GM10248 (cell line): ENCODE measurements around the gene KIF1A.
"Not testable (repeated sequence)": the region's sequence is repeated elsewhere in the genome, so short reads cannot be mapped to it uniquely, and the experiment has no call there.

ENCODE experiments used
- CTCF ChIA-PET: fragments of 300-600 bp; sonication (Branson Sonifier 250); formaldehyde crosslinking; extraction: SDS; loops from one replicate; lab custom pipeline; 2021; ENCODE audit warnings: antibody characterized with exemption; lab: Yijun Ruan, JAX
- POLR2A ChIA-PET: fragments of 350-650 bp; sonication (Branson Sonifier 250); formaldehyde crosslinking; extraction: SDS; loops from one replicate; lab custom pipeline; 2020; ENCODE audit warnings: antibody characterized with exemption; lab: Yijun Ruan, JAX
- DNase-seq: peaks from one replicate; pipeline ENCODE4 v3.0.0; 2012; ENCODE audit errors: extremely low spot score
- CTCF ChIP-seq: IDR thresholded peaks from 2 replicates; pipeline ENCODE4 v1.5.1; 2012; ENCODE audit warnings: mild to moderate bottlenecking, low read depth; ENCODE audit errors: extremely low read depth, missing control alignments, control extremely low read depth

KIF1A gene

GRCh38 chr2:240846873-240847595 lies 27.0 kb upstream of the KIF1A start:
- DNase-seq, result no peak
- ChIA-PET CTCF (no interaction called here), POLR2A (no interaction called here)
- no peak for TF ChIP-seq CTCF

GRCh38 chr2:240846309-240846708 lies 26.3 kb upstream of the KIF1A start:
- CTCF ChIA-PET, POLR2A ChIA-PET, DNase-seq: not testable (repeated sequence)

GRCh38 chr2:240840435-240841060 lies 20.5 kb upstream of the KIF1A start:
- POLR2A ChIA-PET, result no interaction called here
- peak; percentile 62 for DNase-seq
- CTCF ChIA-PET, result interaction anchor here (0.7 to 2.8 kb wide), 9 partner anchors 9 to 329 kb away, joined by 3 to 18 read pairs (median 4); no protein-coding TSS in a partner anchor
- TF ChIP-seq CTCF, result peak; percentile 54

GRCh38 chr2:240839152-240840143 lies 19.4 kb upstream of the KIF1A start:
- ChIA-PET POLR2A (no interaction called here), CTCF (interaction anchor here (0.7 to 2.8 kb wide), 7 partner anchors 10 to 328 kb away, joined by 3 to 18 read pairs (median 4); no protein-coding TSS in a partner anchor)
- TF ChIP-seq CTCF, result no peak
- no peak for DNase-seq

- CTCF ChIA-PET, result no interaction called here
- POLR2A ChIA-PET, result no interaction called here
- DNase-seq, result no peak
- TF ChIP-seq CTCF, result no peak
These were observed 17.6 kb upstream of the KIF1A start for GRCh38 chr2:240837621-240838020.

- ChIA-PET POLR2A (no interaction called here), CTCF (no interaction called here)
- no peak for DNase-seq
These were observed 16.9 kb upstream of the KIF1A start for GRCh38 chr2:240836781-240837467.

More at GRCh38 chr2:240836781-240837467, 16.9 kb upstream of the KIF1A start:
- no peak for TF ChIP-seq CTCF
